ENCODE data around the gene CAMTA1.

Gene CAMTA1

DNA sequence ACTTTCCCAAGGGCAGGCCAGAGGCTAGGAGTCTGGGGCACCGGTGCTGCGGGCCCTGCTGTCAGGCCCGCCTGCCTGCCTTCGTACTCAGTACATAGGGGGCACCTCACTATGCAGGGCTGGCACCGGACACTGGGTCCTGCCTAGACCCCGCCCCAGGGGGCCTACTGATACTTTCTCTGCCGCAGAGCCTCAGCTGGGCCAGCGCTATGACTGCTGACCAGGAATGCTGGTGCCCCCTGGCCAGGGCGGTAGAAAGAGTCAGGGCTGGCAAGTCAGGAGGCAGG is 857.1 kb downstream of the CAMTA1 start:
- DNase-seq, result no peak

DNA sequence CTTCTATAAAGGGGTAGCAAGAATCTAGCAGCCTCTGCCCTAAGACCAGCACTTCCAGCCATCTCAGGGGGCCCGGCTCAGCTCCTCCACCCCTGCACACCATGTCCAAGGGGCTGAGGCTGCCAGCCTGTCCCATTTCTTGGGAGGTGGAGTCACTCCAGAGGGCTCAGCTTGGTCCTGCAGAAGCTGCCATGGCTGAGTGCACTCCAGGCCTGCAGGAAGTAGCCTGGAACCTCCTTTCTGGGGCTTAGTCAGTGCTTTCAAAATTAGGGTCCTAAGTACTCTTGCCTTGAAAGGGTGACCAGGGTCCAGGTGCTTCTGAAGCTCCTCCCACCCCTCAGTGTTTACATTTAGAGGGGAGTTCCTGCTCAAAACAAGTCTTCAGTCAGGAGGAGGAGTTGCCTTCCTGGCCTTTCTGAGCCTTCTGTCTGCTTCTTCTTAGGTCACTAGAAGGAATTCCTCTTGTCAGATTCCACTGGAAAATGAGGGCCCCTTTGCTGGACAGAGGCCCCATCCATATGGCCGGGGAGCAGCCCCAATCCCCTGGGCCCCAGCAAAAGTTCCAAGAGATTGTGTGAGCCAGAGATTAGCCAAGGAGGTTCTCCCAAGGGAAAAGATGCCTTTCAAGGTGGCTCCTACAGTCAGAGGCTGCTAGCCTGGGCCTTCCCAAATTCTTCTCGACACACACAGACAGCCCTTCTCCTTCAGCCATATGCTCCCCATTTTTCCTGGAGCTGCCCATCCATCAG is 857.7 kb downstream of the CAMTA1 start:
- DNase-seq, result no peak

DNA sequence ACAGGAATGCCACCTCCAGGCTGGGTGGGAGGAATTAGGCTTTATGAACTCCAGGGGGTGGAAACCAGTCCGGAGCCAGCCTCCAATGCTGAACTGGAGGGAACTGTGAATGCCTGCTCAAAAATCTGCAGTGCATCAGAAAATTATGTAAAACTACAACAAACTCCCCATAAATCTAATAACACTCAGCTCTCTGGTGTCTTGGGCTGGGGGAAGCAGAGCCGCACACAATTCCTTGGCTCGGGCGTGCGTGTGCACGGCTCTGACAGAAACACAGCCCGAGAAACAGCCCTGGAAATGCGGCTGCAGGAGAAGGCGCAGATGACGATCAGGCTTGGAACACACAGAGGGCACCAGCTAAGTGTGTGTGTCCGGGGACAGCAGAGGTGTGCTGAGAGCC is 858.3 kb downstream of the CAMTA1 start:
- no peak for DNase-seq

DNA sequence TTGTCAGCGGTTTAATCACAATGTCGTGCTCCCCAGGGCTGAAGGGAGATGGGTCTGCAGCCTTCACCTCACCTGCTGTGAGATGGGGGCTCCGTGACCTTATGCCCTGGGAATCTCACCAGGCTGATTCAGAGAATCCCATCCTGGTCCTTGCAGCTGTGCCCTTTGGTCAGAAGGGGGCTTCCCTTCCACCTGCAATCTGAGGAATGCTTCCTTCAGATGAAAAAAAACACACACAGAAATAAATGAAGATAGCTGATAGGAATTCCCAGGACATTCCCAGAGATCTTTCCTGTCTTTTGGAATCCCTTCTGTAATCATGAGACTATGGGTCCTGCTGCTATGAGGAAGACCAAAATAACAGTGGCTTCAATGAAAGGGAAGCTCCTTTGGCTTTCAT is 858.8 kb downstream of the CAMTA1 start:
- no peak for DNase-seq

DNA sequence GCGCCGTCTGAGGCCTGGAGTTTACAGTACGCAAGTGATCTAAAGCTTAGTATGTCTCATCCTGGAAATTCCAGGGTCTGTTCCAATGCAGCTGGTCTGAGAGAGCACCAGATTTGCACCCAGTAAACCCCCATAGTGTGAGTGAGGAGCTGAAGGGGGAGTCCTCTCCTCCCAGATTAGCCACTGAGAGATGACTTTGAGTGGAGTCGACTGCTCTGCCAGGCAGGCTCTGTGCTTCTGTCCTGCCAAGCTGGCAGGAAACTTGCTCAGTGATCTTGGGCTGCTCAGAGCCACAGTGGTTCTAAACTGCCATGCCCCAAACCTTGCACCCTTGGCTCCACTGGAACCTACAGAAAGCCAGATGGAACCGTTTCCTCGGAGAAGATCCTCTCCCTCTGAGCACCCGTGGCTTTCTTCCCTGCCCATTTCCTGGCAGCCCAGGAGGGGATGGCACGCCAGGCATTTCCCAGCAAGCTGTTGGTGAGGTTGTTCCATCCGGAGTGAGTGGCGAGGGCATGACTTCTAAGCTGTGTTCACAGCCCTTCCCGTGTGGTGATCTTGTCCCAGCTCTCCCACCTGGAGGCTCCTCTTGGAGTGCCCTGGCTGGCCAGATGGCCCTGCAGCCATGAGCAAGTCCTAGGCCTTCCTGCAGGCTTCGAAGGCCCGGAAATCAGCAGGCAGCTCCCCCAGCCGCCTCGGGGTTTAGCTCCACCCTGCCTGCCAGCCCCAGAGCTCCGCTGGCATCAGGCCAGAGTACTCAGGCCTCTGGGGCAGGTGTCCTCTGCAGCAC is 859.9 kb downstream of the CAMTA1 start:
- no peak for DNase-seq

DNA sequence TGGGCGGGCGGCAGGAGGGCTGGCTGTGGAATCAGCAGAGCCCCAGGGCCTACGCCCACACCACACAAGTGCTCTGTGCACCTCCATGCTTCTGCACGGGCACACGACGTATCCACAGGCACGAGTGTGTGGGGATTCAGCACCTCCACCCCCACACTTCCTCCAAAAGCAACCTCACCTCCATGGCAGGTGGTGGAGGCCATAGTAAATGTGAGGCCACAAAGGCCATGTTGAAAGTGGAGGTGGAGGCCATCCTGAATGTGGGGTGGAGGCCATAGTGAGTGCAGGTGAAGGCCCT is 860.4 kb downstream of the CAMTA1 start:
- DNase-seq, result no peak

DNA sequence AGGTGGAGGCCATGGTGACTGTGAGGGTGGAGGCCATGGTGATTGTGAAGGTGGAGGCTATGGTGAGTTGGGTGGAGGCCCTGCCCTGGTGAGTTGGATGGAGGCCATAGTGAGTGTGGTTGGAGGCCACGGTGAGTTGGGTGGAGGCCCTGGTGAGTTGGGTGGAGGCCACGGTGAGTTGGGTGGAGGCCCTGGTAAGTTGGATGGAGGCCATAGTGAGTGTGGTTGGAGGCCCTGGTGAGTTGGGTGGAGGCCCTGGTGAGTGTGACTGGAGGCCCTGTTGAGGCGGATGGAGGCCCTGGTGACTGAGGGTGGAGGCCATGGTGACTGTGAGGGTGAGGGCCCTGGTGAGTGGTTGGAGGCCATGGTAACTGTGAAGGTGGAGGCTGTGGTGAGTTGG is 860.9 kb downstream of the CAMTA1 start:
- DNase-seq, result no peak

DNA sequence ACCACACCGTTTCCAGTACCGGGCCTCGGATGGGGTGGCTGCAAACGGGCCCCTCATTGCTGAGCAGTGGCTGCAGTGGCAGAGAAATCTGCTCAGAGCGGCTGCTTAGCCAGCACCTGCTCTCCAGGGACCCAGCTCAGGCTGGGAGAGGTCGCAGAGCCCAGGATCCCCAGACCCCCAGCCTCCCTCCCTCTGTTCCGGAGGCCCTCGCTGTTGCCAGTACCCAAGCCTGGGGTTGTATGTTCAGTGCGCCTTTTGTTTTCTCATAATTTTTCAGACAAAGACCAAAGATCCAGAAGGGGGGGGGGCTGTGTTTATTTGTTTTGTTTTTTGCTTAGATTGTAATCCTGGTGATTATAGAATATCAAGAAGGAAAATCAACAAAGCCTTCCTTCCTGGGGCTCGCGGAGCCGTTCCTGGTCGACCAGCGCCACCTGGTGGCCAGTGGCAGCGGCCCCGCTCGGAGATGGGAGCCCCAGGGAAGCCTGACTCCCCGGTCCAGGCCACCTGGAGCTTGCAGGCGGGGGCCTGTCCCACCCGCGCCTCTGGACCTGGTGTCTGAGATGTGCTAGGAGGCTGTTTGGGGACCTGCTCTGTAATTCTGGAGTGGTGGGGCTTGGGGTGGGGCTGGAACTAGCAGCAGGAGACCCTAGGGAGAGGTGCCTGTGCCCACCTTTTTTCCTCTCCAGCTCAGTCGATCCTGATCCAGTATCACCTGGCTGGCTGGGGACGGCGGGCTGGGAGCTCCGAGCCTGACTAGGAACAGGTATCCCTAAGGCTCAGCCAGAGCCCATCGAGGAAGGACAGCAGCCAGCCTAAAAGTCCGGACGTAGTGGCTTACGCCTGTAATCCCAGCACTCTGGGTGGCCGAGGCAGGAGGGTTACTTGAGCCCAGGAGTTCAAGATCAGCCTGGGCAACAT is 862.0 kb downstream of the CAMTA1 start:
- peak; percentile 74 for DNase-seq

DNA sequence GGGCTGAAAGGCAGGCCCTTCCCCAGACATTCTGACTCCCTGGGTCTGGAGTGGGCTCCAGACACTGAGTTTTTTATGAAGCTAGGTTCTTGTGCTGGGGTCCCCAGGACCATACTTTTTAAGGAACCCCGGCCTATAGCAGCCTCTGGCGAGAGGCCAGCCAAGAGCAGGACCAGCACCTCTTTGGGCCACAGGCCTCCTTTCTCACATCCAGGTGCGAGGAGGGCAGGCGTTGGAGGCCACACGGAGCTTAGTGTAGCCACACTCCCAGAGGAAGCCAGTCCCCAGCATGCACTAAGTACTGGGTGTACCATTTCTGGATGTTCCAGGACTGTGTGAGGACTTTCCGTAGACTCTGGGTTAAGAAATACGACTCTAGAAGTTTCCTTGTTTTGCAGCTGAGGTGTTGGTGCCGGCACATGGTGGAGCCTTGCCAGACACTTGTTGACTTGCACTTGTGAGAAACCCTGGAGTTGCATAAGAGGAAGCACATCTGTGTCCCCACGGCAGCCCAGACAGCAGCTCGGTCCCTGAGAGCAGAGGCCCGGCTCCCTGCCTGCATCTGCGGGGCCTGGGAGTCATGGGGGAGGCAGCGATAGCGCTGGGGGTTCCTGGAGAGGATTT is 863.6 kb downstream of the CAMTA1 start:
- DNase-seq, result no peak

DNA sequence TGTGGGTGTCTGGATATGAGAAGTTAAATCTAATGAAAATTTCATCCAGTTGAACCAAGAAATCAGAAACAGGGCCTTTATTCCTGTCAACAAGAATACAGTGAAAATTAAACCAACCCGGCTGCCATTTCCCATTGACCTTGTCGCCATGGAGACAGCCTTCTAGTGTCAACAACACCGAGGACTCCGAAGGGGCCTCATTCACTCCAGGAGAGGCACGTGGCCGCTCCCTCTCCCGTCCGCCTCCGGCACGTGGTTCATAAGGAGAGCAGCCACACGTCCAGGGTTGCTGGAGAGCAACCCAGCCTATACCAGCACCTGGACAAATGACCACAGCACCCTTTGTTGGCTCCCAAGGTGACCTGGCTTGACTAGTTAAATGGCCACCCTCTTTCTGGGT is 865.5 kb downstream of the CAMTA1 start:
- no peak for DNase-seq

DNA sequence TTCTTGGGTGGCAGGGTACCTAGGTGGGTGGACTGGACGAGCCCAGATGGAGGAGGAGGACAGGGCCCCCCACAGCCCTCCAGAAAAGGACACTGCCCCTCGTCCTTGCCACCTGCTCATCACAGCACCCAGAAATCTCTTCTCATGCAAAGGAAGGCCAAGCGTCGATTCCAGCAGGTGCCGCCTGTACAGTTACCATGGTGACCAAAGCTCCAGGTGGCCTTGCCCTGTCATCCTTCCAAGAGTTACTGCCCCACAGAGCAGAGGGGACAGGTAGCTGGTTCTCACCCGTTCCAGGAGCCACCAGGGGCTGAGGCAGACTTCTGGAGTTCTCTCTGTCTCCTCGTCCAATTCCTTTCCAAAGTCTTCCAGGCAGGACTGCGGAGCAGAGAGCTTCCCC is 865.9 kb downstream of the CAMTA1 start:
- DNase-seq, result no peak

DNA sequence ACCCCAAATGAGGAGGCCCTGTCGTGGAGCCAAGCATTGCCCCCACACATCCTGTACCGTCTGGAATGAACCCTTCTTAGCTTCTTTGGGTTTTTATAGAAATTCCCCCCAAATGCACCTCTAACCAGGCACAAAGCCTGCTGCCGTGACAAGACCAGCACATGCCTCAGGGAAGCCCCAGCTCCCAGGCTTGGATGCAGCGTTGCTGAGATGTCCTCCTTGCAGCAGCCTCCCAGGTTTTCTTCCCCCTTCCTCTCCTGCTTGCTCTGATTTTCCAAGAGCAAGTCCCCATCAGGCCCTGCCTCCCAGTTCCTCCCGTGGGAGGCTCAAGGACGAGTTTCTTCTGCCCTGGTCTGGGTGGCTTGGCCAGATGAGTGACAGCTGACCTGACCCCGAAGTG is 866.8 kb downstream of the CAMTA1 start:
- no peak for DNase-seq

DNA sequence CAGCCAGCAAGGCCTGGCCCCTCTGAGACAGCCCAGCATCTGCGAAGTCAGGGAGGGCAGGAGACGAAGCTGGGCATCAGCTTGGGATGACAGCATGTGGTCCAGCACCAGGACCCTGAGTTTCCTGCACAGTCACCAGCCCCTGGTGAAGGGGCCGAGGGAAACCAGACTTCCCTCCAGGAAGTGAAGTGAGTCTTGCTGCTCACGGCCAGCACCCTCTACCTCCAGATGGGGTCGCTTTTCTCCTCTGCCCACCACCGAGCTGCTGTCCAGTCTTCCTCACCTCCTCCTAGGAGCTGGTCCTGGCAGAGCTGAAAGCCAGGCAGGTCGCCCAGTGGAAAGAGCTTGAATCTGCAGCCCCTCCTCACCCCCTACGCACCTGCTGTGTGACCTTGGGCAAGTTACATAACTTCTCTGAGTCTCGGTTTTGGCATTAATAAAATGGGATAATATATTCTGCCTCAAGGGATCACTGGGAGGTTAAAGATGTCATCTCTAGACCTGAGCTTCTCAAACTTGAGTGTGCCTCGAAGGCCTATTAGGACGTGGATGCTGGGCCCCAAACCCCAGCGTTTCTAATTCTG is 867.4 kb downstream of the CAMTA1 start:
- DNase-seq, result no peak

DNA sequence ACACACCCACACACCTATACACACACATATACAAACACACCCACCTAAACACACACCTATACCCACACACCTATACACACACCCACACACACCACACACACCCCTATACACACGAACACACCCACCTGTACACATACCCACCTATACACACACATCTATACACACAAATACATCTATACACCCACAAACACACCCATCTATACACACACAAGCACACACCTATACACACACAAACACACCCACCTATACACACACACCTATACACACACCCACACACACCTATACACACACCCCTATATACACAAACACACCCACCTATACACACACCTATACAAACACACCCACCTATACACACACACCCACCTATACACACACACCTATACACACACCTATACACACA is 869.5 kb downstream of the CAMTA1 start:
- no peak for DNase-seq

DNA sequence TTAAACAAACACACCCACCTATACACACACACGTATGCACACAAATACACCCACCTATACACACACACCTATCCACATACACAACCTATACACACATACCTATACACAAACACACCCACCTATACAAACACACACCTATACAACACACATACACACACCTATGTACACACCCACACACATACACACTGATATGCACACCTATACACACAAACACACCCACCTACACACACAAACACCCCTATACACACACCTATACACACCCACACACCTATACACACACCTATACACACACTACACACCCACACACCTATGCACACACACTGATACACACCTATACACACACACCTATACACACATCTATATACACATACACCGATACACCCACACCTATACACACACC is 870.1 kb downstream of the CAMTA1 start:
- DNase-seq, result no peak

DNA sequence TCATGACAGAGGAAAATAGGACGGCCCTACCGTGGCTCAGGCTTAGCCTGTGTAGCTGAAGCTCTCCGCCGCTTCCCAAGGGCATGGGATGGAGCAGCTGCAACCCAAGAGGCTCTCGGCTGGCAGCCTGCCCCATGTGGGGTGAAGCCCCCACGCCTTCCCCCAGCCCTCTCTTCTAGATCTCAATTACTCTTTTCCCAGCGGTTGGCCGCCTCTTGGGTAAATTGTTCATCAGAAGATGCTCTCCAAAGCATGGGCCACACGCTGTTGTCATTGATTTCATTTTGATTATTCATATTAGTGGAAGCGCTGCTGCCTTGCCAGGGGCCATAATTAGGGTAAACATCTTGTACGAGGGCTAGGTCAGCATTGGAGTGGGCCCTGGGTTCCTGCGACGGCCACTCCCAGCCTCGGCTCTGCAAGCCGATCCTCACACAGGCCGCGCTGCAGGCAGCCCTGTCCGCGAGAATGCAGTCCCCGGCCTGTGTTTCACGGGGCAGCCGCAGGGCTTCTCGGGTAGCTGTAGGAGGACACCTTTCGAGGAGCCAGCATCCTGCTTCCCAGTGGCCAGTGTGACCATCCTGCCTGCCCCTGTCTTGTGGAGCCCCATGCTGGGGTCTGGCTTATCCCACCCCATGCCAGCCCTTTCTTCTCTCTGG is 871.4 kb downstream of the CAMTA1 start:
- DNase-seq, result no peak

DNA sequence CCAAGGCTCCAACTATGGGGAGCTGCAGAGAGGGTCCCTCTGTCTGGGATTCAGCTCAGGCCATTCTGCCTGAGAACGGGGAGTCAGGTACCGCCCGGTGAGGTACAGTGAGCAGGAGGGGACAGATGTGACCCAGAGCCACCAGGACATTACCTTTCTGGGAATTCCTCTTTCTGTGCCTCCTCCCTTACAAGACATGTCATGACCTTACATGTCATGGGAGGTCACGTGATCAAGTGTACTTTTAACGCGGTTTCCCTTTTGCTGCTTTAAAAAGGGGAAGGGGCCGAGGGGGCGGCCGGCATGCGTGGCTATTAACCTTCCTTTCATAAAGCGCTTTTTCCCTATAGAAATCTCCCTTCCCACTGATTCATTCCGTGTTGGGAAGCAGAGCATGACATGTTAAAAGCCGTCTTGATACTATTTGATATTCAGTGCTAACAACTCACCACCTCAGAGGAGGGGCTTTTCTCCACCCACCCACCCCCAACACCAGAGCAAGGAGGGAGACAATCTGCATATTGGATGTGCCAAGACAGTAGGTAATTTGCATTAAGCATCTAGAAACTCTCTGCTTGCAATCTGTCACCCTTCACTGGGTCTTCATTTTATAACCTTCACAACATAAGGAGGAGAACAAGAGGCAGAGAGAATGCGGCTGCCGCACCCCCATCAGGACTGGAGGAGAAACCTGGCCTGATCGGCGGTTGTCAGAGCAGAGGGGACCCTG is 872.2 kb downstream of the CAMTA1 start:
- no peak for DNase-seq

DNA sequence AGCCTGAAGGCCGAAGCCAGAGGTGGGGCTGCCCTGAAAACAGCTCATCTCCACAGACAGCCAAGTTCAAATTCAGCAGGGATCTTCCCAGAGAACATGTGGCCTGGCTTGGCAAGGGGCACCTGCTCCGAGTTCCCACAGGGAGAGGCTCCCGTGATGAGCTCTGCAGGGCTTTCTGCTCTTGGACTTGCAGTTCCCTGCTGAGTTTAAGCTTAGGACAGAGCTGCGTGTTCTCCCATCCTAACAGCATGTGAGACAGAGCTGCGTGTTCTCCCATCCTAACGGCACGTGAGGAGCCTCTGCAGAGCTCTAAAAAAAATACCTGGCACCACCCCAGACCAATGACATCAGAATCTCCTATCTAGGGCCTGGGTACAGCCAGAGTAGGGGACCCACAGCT is 872.8 kb downstream of the CAMTA1 start:
- no peak for DNase-seq

DNA sequence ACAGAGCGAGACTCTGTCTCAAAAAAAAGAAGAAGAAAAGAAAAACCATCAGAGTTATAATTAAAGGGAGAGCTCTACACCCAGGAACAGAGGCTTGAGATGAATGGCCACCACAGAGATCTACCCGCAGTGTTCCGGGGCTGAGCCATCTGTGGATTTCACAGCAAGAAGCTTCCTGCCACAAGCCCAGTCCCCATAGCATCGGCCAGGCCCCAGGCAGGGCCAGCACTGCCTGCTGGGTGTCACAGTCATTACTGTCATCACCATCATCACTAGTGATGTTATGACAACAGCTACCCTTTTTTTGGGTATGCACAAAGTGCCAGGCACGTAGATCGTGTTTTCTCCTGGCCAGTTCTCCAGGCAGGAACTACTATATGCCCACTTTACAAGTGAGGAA is 874.3 kb downstream of the CAMTA1 start:
- DNase-seq, result no peak

DNA sequence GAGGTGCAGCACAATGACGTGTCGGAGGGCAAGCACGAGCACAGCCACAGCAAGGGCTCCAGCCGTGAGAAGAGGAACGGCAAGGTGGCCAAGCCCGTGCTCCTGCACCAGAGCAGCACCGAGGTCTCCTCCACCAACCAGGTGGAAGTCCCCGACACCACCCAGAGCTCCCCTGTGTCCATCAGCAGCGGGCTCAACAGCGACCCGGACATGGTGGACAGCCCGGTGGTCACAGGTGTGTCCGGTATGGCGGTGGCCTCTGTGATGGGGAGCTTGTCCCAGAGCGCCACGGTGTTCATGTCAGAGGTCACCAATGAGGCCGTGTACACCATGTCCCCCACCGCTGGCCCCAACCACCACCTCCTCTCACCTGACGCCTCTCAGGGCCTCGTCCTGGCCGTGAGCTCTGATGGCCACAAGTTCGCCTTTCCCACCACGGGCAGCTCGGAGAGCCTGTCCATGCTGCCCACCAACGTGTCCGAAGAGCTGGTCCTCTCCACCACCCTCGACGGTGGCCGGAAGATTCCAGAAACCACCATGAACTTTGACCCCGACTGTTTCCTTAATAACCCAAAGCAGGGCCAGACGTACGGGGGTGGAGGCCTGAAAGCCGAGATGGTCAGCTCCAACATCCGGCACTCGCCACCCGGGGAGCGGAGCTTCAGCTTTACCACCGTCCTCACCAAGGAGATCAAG is 878.3 kb downstream of the CAMTA1 start:
- no peak for DNase-seq
